HK-2 (cell line): ENCODE data around the gene MS4A5.
"Not testable (repeated sequence)": the region's sequence is repeated elsewhere in the genome, so short reads cannot be mapped to it uniquely, and the experiment has no call there.

Experiments used
- DNase-seq: peaks from one replicate; pipeline ENCODE4 v3.0.0-alpha.2; 2018; ENCODE audit not compliant: unreplicated experiment

MS4A5 gene

GRCh38 chr11:60429272-60429671, at the start of gene MS4A5:
Gene MS4A5, plus strand, starts transcription at chr11:60429572. Its CDS starts 103 bp downstream, at chr11:60429675.
- DNase-seq, result no peak

GRCh38 chr11:60389279-60389910, 40.0 kb upstream of the MS4A5 start:
- DNase-seq, result no peak

- DNase-seq, result no peak
Observed at GRCh38 chr11:60390419-60390818, 39.0 kb upstream of the MS4A5 start.

GRCh38 chr11:60392361-60392760, 37.0 kb upstream of the MS4A5 start:
- DNase-seq, result no peak

- DNase-seq, result no peak
Observed at GRCh38 chr11:60393016-60393415, 36.4 kb upstream of the MS4A5 start.

- DNase-seq, result no peak
Observed at GRCh38 chr11:60394666-60395380, 34.5 kb upstream of the MS4A5 start.

- no peak for DNase-seq
Observed at GRCh38 chr11:60396382-60396781, 33.0 kb upstream of the MS4A5 start, which contains the start of gene MS4A14. Gene MS4A14, plus strand, starts transcription at chr11:60396459. Its CDS starts 120 bp downstream, at chr11:60396579.

- DNase-seq, result no peak
Observed at GRCh38 chr11:60396799-60397198, 32.6 kb upstream of the MS4A5 start.

GRCh38 chr11:60420015-60420414, 9.4 kb upstream of the MS4A5 start:
- no peak for DNase-seq

- DNase-seq, result no peak
Observed at GRCh38 chr11:60422609-60423008, 6.8 kb upstream of the MS4A5 start.

GRCh38 chr11:60428517-60428916, 855 bp upstream of the MS4A5 start:
- DNase-seq, result no peak

- DNase-seq, result no peak
Observed at GRCh38 chr11:60431251-60431650, 1.9 kb downstream of the MS4A5 start.

GRCh38 chr11:60433401-60433800, 4.0 kb downstream of the MS4A5 start:
- no peak for DNase-seq

GRCh38 chr11:60447070-60447469, 17.7 kb downstream of the MS4A5 start:
- no peak for DNase-seq

- no peak for DNase-seq
Observed at GRCh38 chr11:60447846-60448245, 18.5 kb downstream of the MS4A5 start.

- not testable (repeated sequence) for DNase-seq
Observed at GRCh38 chr11:60451185-60451584, 21.8 kb downstream of the MS4A5 start.

GRCh38 chr11:60454212-60454611, 24.8 kb downstream of the MS4A5 start:
- no peak for DNase-seq

- no peak for DNase-seq
Observed at GRCh38 chr11:60455531-60456042, 26.2 kb downstream of the MS4A5 start, which contains the start of gene MS4A1. Gene MS4A1, plus strand, starts transcription at chr11:60455847. Its CDS starts 6,528 bp downstream, at chr11:60462375.

- no peak for DNase-seq
Observed at GRCh38 chr11:60457576-60457975, 28.2 kb downstream of the MS4A5 start.

- no peak for DNase-seq
Observed at GRCh38 chr11:60459345-60459744, 30.0 kb downstream of the MS4A5 start.

GRCh38 chr11:60468829-60469228, 39.5 kb downstream of the MS4A5 start:
- no peak for DNase-seq

GRCh38 chr11:60469723-60470122, 40.4 kb downstream of the MS4A5 start:
- no peak for DNase-seq

- DNase-seq, result no peak
Observed at GRCh38 chr11:60477035-60477445, 47.7 kb downstream of the MS4A5 start.
